ENCODE data around the gene POLR3F. TPM values are rescaled to one million over a fixed set of nuclear protein-coding genes. Genes with fewer than 3 reads are reported as not detected.

POLR3F gene
- total RNA-seq, 1 donor: 20.3 TPM

DNA sequence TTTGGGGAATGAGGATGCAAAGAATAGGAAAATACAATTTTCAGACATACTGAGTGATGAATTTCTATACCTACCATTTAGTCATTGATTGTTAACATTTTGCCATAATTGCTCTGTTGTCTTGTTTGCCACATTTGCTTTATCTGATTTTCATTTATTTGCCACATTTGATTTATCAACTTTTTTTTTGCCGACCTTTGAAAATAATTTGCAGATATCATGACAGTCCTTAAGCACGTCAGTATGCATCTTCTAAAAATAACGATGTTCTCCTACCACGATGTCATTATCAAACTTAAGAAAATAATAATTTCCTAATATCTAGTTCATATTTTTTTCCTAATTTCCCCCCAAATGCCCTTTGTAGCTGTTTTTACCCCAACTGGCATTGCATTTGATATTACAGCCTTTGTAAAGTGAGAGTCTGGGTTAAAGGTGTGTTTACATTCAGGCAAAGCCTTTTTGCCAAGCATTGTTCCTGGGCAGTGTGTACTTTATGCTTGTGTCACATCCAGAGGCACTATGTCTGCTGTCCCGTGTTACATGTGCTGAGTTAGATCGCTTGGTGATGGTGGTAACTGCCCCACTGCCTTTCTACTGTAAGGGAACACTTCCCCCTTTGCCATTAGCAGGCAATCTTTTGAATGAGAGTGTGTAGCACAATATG, 66.9 kb downstream of the POLR3F start:
- Histone ChIP-seq H3K4me3 (ENCODE audit: insufficient read depth, low read length) (no peak overlapping the region), H3K27ac (ENCODE audit: low read depth, low read length) (no peak overlapping the region), H3K79me2 (ENCODE audit: insufficient read depth, low read length) (peaks cover 1% of the 10 kb centered on the region), H3K9me3 (ENCODE audit: low read depth, low read length) (no peaks in the 10 kb centered on the region), H3K27me3 (ENCODE audit: insufficient read depth, low read length) (no peaks in the 10 kb centered on the region), H3K4me2 (ENCODE audit: insufficient read depth, low read length) (no peak overlapping the region), H3K36me3 (ENCODE audit: insufficient read depth, low read length) (peaks cover 63% of the 10 kb centered on the region), H2AFZ (ENCODE audit: low read length) (no peak overlapping the region), H4K20me1 (ENCODE audit: insufficient read depth, low read length) (no peaks in the 10 kb centered on the region), H3K4me1 (ENCODE audit: insufficient read depth, low read length) (peaks cover 11% of the 10 kb centered on the region)
- no peak for DNase-seq (ENCODE audit: insufficient read length, low spot score, missing footprints)
- TF ChIP-seq, protein P1, sequence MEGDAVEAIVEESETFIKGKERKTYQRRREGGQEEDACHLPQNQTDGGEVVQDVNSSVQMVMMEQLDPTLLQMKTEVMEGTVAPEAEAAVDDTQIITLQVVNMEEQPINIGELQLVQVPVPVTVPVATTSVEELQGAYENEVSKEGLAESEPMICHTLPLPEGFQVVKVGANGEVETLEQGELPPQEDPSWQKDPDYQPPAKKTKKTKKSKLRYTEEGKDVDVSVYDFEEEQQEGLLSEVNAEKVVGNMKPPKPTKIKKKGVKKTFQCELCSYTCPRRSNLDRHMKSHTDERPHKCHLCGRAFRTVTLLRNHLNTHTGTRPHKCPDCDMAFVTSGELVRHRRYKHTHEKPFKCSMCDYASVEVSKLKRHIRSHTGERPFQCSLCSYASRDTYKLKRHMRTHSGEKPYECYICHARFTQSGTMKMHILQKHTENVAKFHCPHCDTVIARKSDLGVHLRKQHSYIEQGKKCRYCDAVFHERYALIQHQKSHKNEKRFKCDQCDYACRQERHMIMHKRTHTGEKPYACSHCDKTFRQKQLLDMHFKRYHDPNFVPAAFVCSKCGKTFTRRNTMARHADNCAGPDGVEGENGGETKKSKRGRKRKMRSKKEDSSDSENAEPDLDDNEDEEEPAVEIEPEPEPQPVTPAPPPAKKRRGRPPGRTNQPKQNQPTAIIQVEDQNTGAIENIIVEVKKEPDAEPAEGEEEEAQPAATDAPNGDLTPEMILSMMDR (IDR thresholded peaks at IDR 0.05; ENCODE audit: extremely low read depth, low read depth, low read length): no peak

Small RNA genes lying within 50 kb of the gene (small RNA-seq; reads per million reads assigned to genes)
- gene MIR3192 (not detected), gene RNA5SP476 (not detected)

Other genes starting within 250 kb of the POLR3F start
- 18.0 and 19.5 TPM in 2 replicates for gene ZNF133, start 178.9 kb upstream of the POLR3F start, total RNA-seq
- 1.4 and 1.5 TPM in 2 replicates for gene DZANK1, start 360 bp upstream of the POLR3F start, total RNA-seq
- 18.5 and 24.8 TPM in 2 replicates for gene RBBP9, start 29.8 kb downstream of the POLR3F start, total RNA-seq
- gene SEC23B, start 40.5 kb downstream of the POLR3F start, total RNA-seq: 30.8 and 31.5 TPM in 2 replicates
- 53.9 and 59.7 TPM in 2 replicates for gene SMIM26, start 100.0 kb downstream of the POLR3F start, total RNA-seq
- gene DTD1, start 120.7 kb downstream of the POLR3F start, total RNA-seq: 52.1 and 53.6 TPM in 2 replicates

Measured in osteoblast (primary cell).